HG02884 (cell line): ENCODE results near the gene SLC51B.
"Not testable (repeated sequence)": the region's sequence is repeated elsewhere in the genome, so short reads cannot be mapped to it uniquely, and the experiment has no call there.

Experiments
- ATAC-seq: cut with Tn5 transposase; IDR thresholded peaks from one replicate; pipeline ENCODE4 v1.9.1; 2021; ENCODE audit warnings: mild to moderate bottlenecking, moderate library complexity; ENCODE audit not compliant: unreplicated experiment

SLC51B gene

DNA sequence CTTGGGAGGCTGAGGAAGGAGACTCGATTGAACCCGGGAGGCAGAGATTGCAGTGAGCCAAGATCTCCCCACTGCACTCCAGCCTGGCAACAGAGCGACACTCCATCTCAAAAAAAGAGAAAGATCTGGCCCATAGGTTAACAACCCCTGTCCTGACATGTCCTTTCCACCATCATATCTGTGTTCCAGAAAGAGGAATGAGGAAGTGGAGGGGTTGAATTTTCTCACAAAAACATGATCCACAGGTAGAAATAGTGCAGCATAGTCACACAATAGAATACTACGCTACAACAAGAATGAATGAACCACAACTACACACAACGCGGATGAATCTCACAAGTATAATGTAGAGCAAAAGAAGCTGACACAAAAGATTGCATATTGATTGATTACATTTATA, 4.7 kb upstream of the SLC51B start:
- ATAC-seq = no peak

DNA sequence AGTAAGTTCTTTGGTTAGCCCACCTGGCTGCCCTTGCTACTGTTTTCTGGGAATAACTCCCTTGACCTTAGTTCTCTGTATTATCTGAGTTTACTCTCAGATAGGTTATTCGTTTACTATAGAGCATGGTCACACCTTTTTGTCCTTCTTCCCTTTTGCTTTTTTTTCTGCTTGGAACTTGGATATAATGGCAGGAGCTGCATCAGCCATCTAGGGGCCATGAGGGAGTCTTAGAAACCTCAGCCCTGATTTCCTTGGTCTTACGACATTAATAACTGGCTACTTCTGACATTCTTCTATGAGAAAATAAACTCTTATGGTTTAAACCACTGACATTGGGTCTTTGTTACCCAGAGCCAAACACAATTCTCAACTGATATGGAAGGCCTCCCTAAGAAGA, 3.4 kb upstream of the SLC51B start:
- ATAC-seq = no peak

DNA sequence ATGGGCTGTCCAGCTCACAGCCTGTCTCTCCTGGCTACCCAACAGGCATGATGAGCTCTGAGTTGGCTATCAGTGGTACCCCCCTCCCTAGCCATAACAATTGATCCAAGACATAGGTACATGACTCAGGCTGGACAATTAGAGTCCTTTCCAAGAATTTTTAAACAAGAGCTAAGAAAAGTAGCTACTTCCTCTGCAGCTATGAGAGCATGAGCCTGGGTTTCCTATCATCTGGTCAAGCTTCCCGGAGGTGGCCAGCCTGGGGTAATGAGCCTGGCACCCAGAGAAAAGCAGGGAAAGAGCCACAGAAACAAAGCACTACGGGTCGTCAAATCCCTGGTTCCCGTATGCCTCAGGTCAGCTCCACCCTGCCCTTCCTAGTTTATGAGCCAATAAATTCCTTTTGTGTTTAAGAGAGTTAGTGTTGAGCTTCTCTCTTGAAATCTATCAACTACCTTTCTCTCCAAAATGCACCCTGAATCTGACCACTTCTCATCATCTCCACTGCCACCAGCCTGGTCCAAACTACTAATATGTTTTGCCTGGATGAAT, 2.3 kb upstream of the SLC51B start:
- ATAC-seq = no peak

DNA sequence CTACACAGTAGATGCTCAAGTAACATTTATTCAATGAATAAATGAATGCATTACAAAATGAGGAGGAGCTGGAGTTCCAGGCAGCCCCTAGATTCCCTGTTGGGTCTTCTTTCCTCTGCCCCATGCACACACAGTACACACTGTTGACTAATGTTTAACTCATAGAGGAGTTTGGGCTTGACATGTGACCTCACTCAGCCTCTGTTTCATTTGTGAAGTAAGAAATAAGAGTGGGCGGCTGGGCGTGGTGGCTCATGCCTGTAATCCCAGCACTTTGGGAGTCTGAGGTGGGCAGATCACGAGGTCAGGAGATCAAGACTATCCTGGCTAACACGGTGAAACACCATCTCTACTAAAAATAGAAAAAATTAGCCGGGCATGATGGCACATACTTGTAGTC, 969 bp upstream of the SLC51B start:
- ATAC-seq = not testable (repeated sequence)

DNA sequence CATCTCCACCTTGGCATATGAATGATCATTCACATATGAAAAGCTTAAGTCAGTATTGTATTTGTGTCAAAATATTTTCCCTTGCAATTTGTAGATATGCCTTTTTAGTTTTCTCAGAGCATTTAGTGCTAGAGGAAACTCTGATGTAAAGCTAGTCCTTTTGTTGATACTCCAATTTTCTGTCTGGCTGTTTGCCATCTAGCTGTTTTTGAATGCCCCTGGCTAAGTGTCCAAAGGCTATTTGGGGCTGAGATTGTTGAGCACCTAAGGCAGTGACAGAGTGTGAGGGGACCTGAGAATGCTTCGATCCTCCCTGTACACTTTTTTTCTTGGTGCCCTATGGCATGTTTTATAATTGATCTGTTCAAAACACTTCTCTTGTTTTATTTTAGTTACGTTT, 3.1 kb downstream of the SLC51B start:
- no peak for ATAC-seq

DNA sequence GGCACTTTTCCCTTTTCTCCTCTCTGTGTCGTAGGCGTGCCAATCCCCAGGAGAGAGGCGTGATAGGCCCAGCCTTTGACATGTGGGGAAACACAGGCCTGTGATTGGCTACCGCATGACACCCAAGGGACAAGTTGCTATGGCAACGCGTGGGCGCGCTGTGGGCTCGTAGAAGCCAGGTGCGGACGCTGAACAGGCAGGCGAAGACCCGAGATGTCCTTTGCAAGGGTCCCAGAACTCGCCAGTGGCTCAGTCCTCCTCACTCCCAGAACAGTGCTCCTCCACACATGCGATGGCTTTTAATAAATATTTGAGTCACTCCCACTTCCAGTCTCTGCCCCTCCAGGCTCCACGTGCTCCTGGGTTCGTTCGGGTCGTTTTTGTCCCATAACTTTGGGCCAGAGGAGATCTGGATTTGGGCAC, 4.2 kb downstream of the SLC51B start:
- peak; percentile 80 for ATAC-seq

DNA sequence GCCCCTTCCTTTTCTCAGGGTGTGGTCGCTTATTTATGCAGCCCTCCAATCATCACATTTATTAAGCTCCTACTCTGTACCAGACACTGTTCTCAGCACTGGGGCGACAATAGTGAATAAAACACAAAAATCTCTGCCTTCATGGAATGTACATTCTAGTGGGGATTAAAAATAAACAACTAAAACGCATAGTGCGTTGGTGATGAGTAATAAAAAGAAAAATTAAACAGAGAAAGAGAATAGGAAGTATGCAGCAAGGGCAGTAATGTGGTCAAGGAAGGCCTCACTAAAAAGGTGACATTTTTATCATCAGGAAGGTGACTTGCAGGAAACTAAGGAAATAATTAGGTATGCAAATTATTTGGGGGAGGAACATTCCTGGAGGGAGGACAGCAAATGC, 5.1 kb downstream of the SLC51B start:
- no peak for ATAC-seq

DNA sequence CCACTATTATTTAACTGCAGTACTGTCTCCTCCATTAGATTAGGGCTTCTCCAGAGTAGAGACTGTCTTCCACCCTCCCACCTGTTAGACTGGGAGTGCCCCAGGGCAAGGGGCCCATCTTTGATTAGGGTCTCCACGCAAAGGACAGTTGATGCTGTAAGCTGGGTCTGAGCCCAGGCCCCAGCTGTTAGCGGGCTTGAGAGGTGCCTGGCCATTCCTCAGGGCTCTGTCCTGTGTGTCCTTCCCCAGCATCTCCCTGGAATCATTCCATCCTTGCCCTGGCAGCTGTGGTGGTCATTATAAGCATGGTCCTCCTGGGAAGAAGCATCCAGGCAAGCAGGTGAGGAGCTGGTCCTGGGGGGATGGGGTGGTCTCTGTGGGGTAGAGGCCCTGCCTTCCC, 6.1 kb downstream of the SLC51B start:
- no peak for ATAC-seq

DNA sequence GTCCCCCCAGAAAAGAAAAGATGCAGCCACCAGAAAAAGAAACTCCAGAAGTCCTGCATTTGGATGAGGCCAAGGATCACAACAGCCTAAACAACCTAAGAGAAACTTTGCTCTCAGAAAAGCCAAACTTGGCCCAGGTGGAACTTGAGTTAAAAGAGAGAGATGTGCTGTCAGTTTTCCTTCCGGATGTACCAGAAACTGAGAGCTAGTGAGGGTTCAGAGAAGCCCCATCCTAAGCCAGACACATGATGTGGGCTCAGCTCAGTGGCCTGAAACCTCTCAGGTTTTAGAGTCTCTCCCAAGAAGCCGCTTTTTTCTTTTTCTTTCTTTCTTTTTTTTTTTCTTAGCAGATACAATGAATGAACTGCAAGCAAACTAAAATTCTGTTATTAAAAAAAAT, 7.8 kb downstream of the SLC51B start:
- ATAC-seq = no peak

DNA sequence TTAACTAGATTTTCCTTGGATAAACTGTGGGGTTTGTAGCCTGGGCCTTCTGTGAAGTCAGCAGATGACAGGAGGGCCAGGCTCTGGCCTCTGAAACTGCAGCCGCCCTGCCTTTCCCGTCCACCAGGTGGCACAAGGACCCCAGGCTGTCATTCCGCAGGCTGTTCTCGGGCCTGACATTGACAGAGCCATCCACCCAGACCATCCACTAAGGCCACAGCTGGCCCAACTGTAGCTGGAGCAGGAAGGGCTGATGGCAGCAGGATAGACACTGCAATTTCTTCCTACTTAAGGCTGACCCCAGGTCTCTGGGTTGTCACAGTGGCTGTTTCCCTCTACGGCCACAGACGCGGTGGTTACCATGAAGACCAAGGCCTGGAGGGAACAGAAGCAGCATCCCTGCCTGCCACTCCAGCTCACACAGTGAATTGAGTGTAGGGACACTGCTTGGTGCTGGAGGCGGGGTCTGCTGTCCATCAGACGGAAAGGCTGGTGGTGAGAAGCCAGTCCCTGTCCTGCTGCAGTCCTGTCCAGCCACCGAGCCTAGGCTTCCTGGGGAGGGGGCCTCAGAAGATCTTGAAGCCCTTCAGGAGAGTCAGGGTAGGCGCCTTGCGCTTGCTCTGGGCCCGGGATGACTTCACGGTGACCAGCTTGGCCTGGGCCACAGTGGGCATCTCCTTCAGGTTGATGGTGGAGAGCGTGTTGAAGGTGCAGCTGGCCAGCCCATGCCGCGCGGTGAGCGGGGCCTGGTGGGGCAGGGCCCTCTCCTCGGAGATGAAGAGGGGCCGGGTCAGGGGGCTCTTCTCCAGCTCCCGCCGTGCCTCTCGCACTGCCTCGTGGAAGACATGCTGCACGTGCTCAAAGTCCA, 9.4 kb downstream of the SLC51B start:
- no peak for ATAC-seq

DNA sequence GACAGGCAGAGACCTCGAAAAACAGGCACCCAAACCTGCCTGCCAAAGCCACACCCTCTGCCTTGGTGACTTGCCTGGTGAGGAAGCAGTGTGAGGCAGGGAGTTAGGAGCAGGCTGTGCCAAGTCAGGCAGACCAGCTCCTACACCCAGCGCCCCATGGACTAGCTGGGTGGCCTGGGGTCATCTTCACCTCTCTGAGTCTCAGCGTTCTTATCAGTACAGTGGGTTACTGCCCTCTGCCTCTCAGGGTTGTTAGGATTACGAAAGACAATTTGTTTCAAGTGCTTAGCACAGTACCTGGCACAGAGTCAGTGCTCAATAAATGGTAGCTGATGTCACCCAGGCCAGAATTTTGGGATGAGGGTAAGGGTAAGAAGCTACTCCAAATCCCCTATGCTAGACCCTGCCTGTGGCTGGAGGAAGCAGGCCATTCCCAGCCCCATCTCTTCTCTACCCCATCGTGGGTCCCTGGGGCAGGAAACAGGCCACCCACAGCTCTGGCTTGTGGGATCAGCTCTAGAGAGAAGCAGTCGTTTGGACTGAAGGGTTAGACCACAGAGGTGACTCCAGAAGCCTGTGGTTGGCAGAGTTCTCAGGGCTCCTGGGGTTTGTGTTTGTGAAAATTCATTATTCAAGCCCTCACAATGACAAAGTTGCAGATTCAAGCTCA, 10.1 kb downstream of the SLC51B start:
- no peak for ATAC-seq

DNA sequence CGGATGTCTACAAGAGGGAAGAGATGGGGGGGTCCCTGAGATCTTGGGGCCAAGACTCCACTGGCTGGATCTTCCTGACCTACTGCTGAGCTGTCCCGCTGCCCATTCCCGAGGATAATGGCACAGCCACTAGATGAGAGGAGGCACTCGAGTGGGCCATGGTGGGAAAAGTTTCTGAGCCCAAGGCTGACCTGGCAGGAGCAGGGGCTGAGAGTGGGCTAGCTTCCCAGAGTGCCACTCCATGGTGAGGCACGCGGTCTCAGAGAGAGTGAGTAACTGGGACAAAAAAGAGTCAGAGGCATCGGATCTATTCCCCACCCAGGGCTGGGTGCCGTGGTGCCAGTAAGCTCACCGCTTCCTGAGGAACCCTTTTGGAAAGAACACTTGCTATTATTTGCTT, 10.9 kb downstream of the SLC51B start:
- no peak for ATAC-seq

DNA sequence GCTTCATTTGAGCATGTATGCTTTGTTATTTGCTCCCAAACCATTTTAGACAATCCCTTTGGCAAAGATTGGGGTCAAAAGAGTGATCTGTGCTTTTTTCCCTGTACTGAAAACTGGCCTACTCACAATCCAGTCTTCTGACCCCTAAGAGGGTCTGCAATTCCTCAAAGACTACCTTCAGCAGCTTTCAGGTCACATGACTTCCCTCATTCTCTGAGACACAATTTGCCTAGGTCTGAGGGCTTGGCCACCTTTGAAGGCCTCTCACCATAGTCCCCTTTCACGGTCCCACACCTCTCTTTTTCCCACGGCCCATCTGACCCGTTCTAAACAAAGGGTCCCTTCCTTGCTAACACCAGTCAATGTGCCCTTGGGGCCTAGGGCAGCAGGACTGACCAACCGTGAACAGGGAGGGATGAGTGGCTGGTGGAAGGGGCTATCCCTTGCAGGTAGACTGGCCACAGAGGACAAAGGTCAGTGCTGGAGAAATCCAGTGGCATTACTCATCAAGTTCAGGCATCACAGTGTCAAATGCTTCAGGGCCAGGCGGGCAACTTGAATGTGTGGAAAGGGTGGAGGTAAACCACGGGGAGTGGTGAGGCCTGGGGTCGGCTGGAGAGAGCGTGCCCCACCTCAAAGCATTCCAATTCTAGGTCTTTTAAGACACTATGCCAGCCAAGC, 11.8 kb downstream of the SLC51B start:
- no peak for ATAC-seq

DNA sequence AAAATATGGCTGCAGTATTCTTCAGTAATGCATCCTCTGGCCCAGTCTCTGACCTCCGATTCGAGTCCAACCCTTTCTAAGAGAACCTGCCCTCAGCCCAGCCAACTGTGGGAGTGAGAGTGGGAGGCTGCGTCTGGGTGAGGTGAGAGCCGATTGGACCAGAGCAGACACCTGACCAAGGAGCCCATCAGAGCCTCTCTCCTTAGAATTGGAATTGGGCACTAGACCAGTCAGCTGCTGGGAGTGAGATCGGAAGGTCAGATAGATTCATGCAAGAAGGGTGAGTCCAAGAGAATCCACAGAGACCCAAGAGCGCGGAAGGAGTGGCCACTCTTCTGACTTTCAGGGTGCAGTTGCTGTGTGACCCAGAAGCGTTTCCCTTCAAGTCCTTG, 12.4 kb downstream of the SLC51B start:
- no peak for ATAC-seq

DNA sequence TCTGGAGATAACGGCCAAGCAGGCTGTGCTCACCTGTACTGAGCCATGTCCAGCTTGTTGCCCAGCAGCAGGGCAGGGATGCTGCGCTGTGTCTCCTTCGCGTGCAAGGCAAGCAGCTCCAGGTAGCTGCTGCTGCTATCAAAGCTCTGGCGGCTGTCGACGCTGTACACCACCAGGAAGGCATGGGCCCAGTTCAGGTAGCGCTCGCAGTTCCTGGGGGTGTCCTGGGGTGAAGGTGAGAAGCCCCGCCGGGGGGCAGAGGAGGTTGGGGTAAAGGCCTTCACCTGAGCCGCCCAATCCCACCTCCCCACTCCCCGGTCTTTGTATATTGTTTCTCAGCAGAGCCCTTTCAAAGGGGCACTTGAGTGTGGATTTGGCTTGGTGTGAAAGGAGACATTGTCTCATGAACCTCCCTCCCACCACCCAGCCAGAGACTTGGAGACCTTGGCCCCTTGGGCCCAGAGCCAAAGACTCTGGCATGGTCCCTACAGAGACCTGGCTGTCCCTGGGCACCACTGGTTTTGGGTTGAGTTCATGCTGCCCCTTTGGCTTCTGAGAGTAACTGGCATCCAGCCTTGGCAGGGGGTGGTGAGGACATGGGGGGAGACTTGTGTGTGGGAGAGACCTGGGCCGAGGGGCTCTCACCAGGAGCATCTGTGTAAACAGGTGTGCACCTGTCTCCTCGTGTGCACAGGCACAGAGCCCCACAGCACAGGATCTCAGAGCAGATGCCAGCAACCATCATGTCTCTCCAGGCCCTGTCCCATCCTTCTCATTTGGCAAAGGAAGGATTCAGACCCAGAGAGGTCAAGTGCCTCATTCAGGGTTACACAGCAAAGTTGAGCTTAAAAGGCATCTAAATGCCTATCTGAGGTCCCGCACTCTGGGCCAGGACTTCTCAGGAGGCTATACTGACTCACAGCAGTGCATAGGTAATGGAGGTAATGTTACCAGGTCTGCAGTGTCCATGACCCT, 13.5 kb downstream of the SLC51B start:
- ATAC-seq = no peak

DNA sequence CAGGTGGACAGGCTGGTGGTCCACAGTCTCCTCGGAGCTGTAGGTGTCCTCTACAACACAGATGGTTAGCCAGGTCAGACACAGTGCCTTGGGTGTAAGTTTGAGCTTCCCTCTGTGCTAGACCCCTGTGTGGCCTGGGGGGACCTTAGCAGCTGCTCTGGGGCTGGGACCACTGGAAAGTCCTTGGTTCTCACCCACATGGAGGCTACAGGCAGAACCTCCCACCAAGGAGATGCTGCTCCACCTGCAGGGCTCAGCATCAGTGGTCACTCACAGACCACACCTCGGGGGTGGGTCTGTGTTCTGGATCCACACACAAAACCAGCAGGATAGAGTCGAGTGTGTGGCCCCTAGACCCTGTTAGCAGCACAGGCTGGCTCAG, 14.2 kb downstream of the SLC51B start:
- ATAC-seq = no peak

DNA sequence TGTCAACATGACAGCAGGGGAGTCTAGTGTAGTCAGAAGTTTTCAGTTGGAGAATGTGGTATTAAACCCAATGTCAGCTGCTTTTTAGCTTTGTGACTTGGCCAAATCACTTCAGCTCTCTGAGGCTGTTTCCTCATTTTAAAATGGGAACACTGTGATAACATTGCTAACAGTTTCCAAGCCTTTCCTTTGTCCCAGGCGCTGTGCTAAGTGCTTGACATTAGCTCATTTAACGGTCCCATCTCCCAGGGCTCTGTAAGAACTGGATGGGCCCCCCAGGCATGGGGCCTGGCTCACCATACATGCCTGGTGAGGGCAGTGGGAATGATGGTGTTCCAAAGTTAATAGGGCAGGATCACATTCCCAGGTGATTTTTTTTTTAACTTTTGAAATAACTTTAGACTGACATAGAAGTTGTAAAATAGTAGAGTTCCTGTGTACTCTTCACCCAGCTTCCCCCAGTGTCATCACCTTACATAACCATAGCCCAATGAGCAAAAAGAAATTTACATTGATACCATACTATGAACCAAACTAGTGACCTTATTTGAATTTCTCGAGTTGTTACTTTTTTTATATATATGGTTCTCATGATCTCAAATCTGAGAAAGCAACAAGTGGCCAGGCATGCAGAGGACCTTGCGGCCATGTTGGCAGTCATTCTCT, 14.9 kb downstream of the SLC51B start:
- ATAC-seq = no peak

DNA sequence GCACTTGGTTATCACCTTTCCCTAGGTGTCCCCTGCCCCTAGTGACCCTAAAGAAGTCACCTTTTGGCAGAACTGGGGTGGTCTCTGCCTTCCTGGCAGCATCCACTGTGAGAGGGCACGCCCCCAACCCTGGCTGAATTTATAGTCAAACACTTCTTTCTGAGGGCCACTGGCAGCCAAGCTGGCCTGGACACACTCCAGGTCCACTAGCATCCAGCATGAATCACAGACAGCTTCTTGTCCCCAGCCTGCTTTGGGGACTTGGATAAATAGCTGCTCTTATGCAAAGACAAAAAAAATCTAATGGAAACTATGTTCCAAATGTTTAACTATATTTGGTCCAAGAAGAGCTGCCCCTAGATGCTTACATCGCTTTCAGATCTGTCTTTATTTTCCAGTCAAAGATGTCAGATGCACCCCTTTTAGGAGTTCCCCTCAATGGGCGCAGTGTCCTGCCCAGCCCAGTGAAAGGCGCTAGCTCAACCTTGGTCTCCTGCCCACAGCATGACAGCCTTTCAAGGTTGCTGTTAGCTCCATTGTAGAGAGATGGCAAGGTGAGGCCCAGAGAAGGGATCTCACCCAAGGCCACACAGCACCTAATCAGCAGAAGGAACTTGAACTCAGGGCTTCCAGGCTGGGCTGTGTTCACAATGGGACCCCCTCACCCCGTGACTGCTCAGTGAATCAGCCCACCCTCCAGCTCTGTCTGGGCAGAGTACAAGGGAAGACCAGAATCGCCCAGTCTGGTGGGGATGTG, 15.6 kb downstream of the SLC51B start:
- no peak for ATAC-seq

DNA sequence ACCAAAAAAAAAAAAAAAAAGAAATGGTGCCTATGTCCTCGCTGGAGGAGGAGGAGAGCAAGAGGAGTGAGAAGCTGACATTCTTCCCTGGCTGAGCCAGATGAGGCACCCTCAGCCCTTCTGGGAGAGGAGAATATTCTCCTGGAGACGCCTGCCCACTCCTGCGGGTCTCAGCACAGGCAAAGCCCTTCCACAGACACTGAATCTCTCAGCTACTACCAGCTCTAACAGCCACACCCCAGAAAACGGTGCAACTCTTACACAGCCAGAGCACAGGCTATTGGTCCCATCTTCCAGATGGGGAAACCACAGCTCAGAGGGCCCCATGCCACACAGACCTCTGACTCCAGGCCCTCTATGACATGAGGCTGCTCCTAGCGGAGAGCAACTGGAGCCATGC, 16.9 kb downstream of the SLC51B start:
- ATAC-seq = no peak
